SK-N-SH (cell line): ENCODE data around the gene CLDND1. TPM values are rescaled to one million over a fixed set of nuclear protein-coding genes. Genes with fewer than 3 reads are reported as not detected.
A peak's percentile ranks its signal among the peaks of the same experiment; 100 is the strongest.

Experiments used
- CTCF ChIA-PET: fragments of 300-600, 350-600 bp; formaldehyde crosslinking; extraction: SDS; loops from one replicate; lab custom pipeline; 2021; lab: Yijun Ruan, JAX
- POLR2A ChIA-PET: fragments of 350-600 bp; sonication (Branson Sonifier 250); formaldehyde crosslinking; extraction: SDS; loops from one replicate; lab custom pipeline; 2020; ENCODE audit warnings: antibody characterized with exemption, inconsistent platforms; lab: Yijun Ruan, JAX
- DNase-seq: peaks from one replicate; pipeline ENCODE4 v3.0.0; 2012
- H2AFZ ChIP-seq: fragments of 200-600 bp; sonication (generic); 2 replicates; pipeline ENCODE4 v1.8.1; 2016; ENCODE audit warnings: antibody characterized with exemption, mild to moderate bottlenecking, low read depth
- H3F3A ChIP-seq: fragments of 200-600 bp; sonication (generic); replicated peaks from 2 replicates; pipeline ENCODE3; 2016; ENCODE audit warnings: antibody characterized with exemption, mild to moderate bottlenecking; ENCODE audit not compliant: insufficient read depth
- H3K27ac ChIP-seq, 2 experiments: fragments of 200-500 bp in 1 of 2; fragments of 200-600 bp in 1 of 2; sonication (Bioruptor generic) in 1 of 2; sonication (generic), shearing (Covaris generic) in 1 of 2; 2 replicates each; pipeline versions ENCODE4 v1.5.1 to v1.6.1; 2014 to 2016; ENCODE audit warnings: low read depth in 2 of 2, inconsistent platforms in 1 of 2, low read length in 1 of 2, mild to moderate bottlenecking in 1 of 2, mixed read lengths in 1 of 2
- H3K27me3 ChIP-seq: fragments of 200-600 bp; sonication (generic), shearing (Covaris generic); 2 replicates; pipeline ENCODE4 v1.6.1; 2016; ENCODE audit warnings: mixed run types; ENCODE audit not compliant: insufficient read depth
- H3K36me3 ChIP-seq, 2 experiments: fragments of 200-500 bp in 1 of 2; fragments of 200-600 bp in 1 of 2; sonication (Bioruptor generic) in 1 of 2; sonication (generic) in 1 of 2; replicated peaks in 1 of 2; 2 replicates each; pipeline versions ENCODE3 to v1.5.1; 2014 to 2016; ENCODE audit warnings: low read length in 1 of 2, mild to moderate bottlenecking in 1 of 2; ENCODE audit not compliant: insufficient read depth in 2 of 2, control insufficient read depth in 1 of 2
- H3K4me1 ChIP-seq, 2 experiments: fragments of 200-500 bp in 1 of 2; fragments of 200-600 bp in 1 of 2; sonication (Bioruptor generic) in 1 of 2; sonication (generic), shearing (Covaris generic) in 1 of 2; 2 replicates each; pipeline versions ENCODE4 v1.5.1 to v1.6.1; 2014 to 2016; ENCODE audit warnings: low read depth in 1 of 2, low read length in 1 of 2, mixed run types in 1 of 2; ENCODE audit not compliant: insufficient read depth in 2 of 2, control insufficient read depth in 1 of 2
- H3K4me2 ChIP-seq: fragments of 200-600 bp; sonication (generic), shearing (Covaris generic); 2 replicates; pipeline ENCODE4 v1.6.1; 2017; ENCODE audit warnings: mixed run types
- H3K4me3 ChIP-seq, 2 experiments: fragments of 200-500 bp in 1 of 2; fragments of 200-600 bp in 1 of 2; sonication (Bioruptor generic) in 1 of 2; sonication (generic), shearing (Covaris generic) in 1 of 2; 2 replicates each; pipeline versions ENCODE4 v1.5.1 to v1.8.1; 2014 to 2016; ENCODE audit warnings: low read depth in 2 of 2, inconsistent platforms in 1 of 2, low read length in 1 of 2, mild to moderate bottlenecking in 1 of 2, mixed read lengths in 1 of 2, moderate library complexity in 1 of 2
- H3K79me2 ChIP-seq: fragments of 200-600 bp; sonication (generic); 2 replicates; pipeline ENCODE4 v1.8.1; 2017; ENCODE audit warnings: mild to moderate bottlenecking; ENCODE audit not compliant: insufficient read depth
- H3K9ac ChIP-seq: fragments of 200-600 bp; sonication (generic); 2 replicates; pipeline ENCODE4 v1.6.1; 2017; ENCODE audit warnings: mixed run types
- H3K9me2 ChIP-seq: fragments of 200-600 bp; sonication (generic); 2 replicates; pipeline ENCODE4 v1.6.1; 2017; ENCODE audit warnings: mixed run types
- H3K9me3 ChIP-seq: fragments of 200-600 bp; sonication (generic); 2 replicates; pipeline ENCODE4 v1.6.1; 2017; ENCODE audit warnings: mixed run types, mild to moderate bottlenecking, moderate library complexity
- H4K20me1 ChIP-seq: fragments of 200-600 bp; sonication (generic); 2 replicates; pipeline ENCODE4 v1.6.1; 2017; ENCODE audit warnings: mild to moderate bottlenecking, mixed run types; ENCODE audit not compliant: insufficient read depth
- CHD2 ChIP-seq: fragments of 150-350 bp; IDR thresholded peaks from 2 replicates; pipeline ENCODE4 v1.6.1; 2018; ENCODE audit warnings: low read length; ENCODE audit not compliant: partially characterized antibody
- CTCF ChIP-seq: fragments of 200-600 bp; sonication (generic); IDR thresholded peaks from 2 replicates; pipeline ENCODE4 v1.6.1; 2017; ENCODE audit warnings: antibody characterized with exemption, mild to moderate bottlenecking, moderate library complexity
- ELF1 ChIP-seq: IDR thresholded peaks from 2 replicates; pipeline ENCODE4 v1.4.0; 2012
- FOXM1 ChIP-seq: IDR thresholded peaks from 2 replicates; pipeline ENCODE4 v1.4.0; 2012; ENCODE audit warnings: low read depth, mild to moderate bottlenecking
- GATA2 ChIP-seq: sonication (generic); formaldehyde crosslinking; IDR thresholded peaks from 2 replicates; pipeline ENCODE4 v1.5.0; 2020; ENCODE audit warnings: mild to moderate bottlenecking, missing genetic modification reagents
- MAX ChIP-seq: IDR thresholded peaks from 2 replicates; pipeline ENCODE4 v1.4.0; 2012; ENCODE audit warnings: low read depth
- MXI1 ChIP-seq: IDR thresholded peaks from 2 replicates; pipeline ENCODE4 v1.6.1; 2012; ENCODE audit warnings: mild to moderate bottlenecking, low read depth, low read length, improper control_type of control experiment
- NFIC ChIP-seq: IDR thresholded peaks from 2 replicates; pipeline ENCODE4 v1.4.0; 2012; ENCODE audit warnings: borderline replicate concordance
- RAD21 ChIP-seq: IDR thresholded peaks from 2 replicates; pipeline ENCODE4 v1.6.1; 2012; ENCODE audit warnings: mild to moderate bottlenecking, low read length
- REST ChIP-seq: IDR thresholded peaks from 2 replicates; pipeline ENCODE4 v1.6.1; 2012; ENCODE audit warnings: mild to moderate bottlenecking, low read depth, low read length, moderate library complexity
- RFX5 ChIP-seq: IDR thresholded peaks from 2 replicates; pipeline ENCODE4 v1.6.1; 2012; ENCODE audit warnings: mild to moderate bottlenecking, improper control_type of control experiment, low read length
- TCF12 ChIP-seq: IDR thresholded peaks from 2 replicates; pipeline ENCODE4 v1.4.0; 2012
- USF1 ChIP-seq: IDR thresholded peaks from 2 replicates; pipeline ENCODE4 v1.4.0; 2012; ENCODE audit warnings: low read depth, borderline replicate concordance
- USF2 ChIP-seq: fragments of 150-350 bp; IDR thresholded peaks from 2 replicates; pipeline ENCODE4 v1.6.1; 2017; ENCODE audit warnings: antibody characterized with exemption, low read length, low read depth, borderline replicate concordance
- YY1 ChIP-seq: IDR thresholded peaks from 2 replicates; pipeline ENCODE4 v1.4.0; 2012; ENCODE audit warnings: low read depth, mild to moderate bottlenecking
- WGBS: methylation state at CpG from one replicate; pipeline ENCODE4 v1.1.6; 2017; ENCODE audit warnings: low lambda C conversion rate; 5-methylcytosine and 5-hydroxymethylcytosine counted together
- polyA plus RNA-seq, 3 experiments: library from polyadenylated mRNA; depleted of rRNA; stranded (reverse); fragments of >200 nt; gene quantifications; 2 replicates each; pipeline ENCODE4 v1.2.3, GENCODE V29; 2012

Gene CLDND1
- polyA plus RNA-seq, 1 of the 3 experiments (the other 2 are of a cell fraction) = 110 TPM

GRCh38 chr3:98553753-98554152 is 31.1 kb upstream of the CLDND1 start:
- Histone ChIP-seq H3K27me3 (peaks cover 11% of the 10 kb centered on the region), H2AFZ (no peak overlapping the region)

GRCh38 chr3:98553021-98553563 is 30.4 kb upstream of the CLDND1 start:
- 17% methylated on average over 6 of the region's 6 CpGs for WGBS
- Histone ChIP-seq H3K27ac (no peak overlapping the region), H3K9me3 (no peaks in the 10 kb centered on the region), H3K27me3 (peaks cover 17% of the 10 kb centered on the region), H3K9me2 (no peaks in the 10 kb centered on the region), H2AFZ (0 out of 2 replicates have a peak overlapping the region, but pooled peaks have one; percentile 30), H3F3A (no peaks in the 10 kb centered on the region), H4K20me1 (no peaks in the 10 kb centered on the region), H3K4me2 (no peak overlapping the region), H3K4me3 (no peak overlapping the region), H3K9ac (no peak overlapping the region), H3K36me3 (no peaks in the 10 kb centered on the region), H3K79me2 (no peaks in the 10 kb centered on the region), H3K4me1 (no peaks in the 10 kb centered on the region)
- POLR2A ChIA-PET = no interaction called here
- TF ChIP-seq CTCF (no peak), REST (no peak), MAX (no peak), FOXM1 (no peak), GATA2 (no peak), RFX5 (no peak)
- CTCF ChIA-PET = interaction anchor here (0.6 kb wide), 1 partner anchor 12 kb away, joined by 3 read pairs; no protein-coding TSS in a partner anchor
- no peak for DNase-seq

More at GRCh38 chr3:98553753-98554152, 31.1 kb upstream of the CLDND1 start:
- Histone ChIP-seq H3K9me2 (no peaks in the 10 kb centered on the region), H3K9ac (no peak overlapping the region)
- no peak for TF ChIP-seq RFX5
- TF ChIP-seq NFIC = no peak
- TF ChIP-seq USF1 = no peak
- TF ChIP-seq ELF1 = no peak
- no peak for TF ChIP-seq TCF12
- TF ChIP-seq RAD21 = no peak
- no peak for TF ChIP-seq MXI1
- no peak for TF ChIP-seq USF2
- no peak for TF ChIP-seq YY1
- TF ChIP-seq CHD2 = no peak
- TF ChIP-seq, all 33 proteins: peak for 0
- Histone ChIP-seq H3F3A (no peaks in the 10 kb centered on the region), H4K20me1 (no peaks in the 10 kb centered on the region), H3K27ac (no peak overlapping the region), H3K36me3 (no peaks in the 10 kb centered on the region), H3K4me3 (no peak overlapping the region), H3K4me2 (no peak overlapping the region), H3K79me2 (no peaks in the 10 kb centered on the region), H3K9me3 (no peaks in the 10 kb centered on the region), H3K4me1 (no peaks in the 10 kb centered on the region)
- WGBS = 40% methylated on average over 2 of the region's 2 CpGs
- DNase-seq = no peak
- CTCF ChIA-PET = no interaction called here
- POLR2A ChIA-PET = no interaction called here
